Esophagus muscularis mucosa (tissue), 4 donors: Measurements from ENCODE around the gene MRPL17. TPM values are rescaled to one million over a fixed set of nuclear protein-coding genes. Genes with fewer than 3 reads are reported as not detected.

Experiments
- DNase-seq: peaks from one replicate; pipeline ENCODE4 v3.0.0-alpha.2; 2017; ENCODE audit errors: extremely low spot score
- H3K27ac ChIP-seq, 4 donors: fragments of 200-600 bp; sonication (generic); replicated peaks in 1 of 4; 1 replicate in 3 of 4; 2 replicates in 1 of 4; pipeline ENCODE4 v1.5.1; 2016 to 2019; ENCODE audit warnings: mild to moderate bottlenecking in 1 of 4
- H3K27me3 ChIP-seq, 4 donors: fragments of 200-600 bp; sonication (generic); one replicate each; pipeline versions ENCODE4 v1.5.1 to v1.6.0; 2016 to 2019
- H3K36me3 ChIP-seq, 4 donors: fragments of 200-600 bp; sonication (generic); one replicate each; pipeline ENCODE4 v1.5.1; 2016 to 2019
- H3K4me1 ChIP-seq, 4 donors: fragments of 200-600 bp; sonication (generic); one replicate each; pipeline ENCODE4 v1.5.1; 2016 to 2019
- H3K4me3 ChIP-seq, 4 donors: fragments of 200-600 bp; sonication (generic); 1 replicate in 2 of 4; 2 replicates in 2 of 4; pipeline ENCODE4 v1.5.1; 2016 to 2019; ENCODE audit warnings: mild to moderate bottlenecking in 4 of 4, moderate library complexity in 1 of 4
- H3K9me3 ChIP-seq, 4 donors: fragments of 200-600 bp; sonication (generic); 1 replicate in 3 of 4; 2 replicates in 1 of 4; pipeline ENCODE4 v1.5.1; 2016 to 2019
- CTCF ChIP-seq, 3 experiments: fragments of 200-600 bp in 2 of 3; fragments of 450-650 bp in 1 of 3; sonication (generic) in 2 of 3; IDR thresholded peaks; one replicate each; pipeline ENCODE4 v1.5.1; 2017 to 2019; ENCODE audit warnings: antibody characterized with exemption in 3 of 3, mild to moderate bottlenecking in 2 of 3, moderate library complexity in 1 of 3
- EP300 ChIP-seq: sonication (generic); formaldehyde crosslinking; IDR thresholded peaks from one replicate; pipeline ENCODE4 v1.6.1; 2017; ENCODE audit warnings: antibody characterized with exemption
- POLR2A ChIP-seq: fragments of 450-650 bp; IDR thresholded peaks from one replicate; pipeline ENCODE4 v1.6.1; 2017; ENCODE audit warnings: antibody characterized with exemption, moderate library complexity, mild to moderate bottlenecking, low read depth
- POLR2AphosphoS5 ChIP-seq, 2 donors: sonication (generic); formaldehyde crosslinking; IDR thresholded peaks; one replicate each; pipeline ENCODE4 v1.6.1; 2017; ENCODE audit warnings: antibody characterized with exemption in 2 of 2
- WGBS: methylation state at CpG from one replicate; pipeline ENCODE4 v1.1.5; 2018; 5-methylcytosine and 5-hydroxymethylcytosine counted together
- intact Hi-C: fragments of 100-400 bp; cut with DNase I; formaldehyde crosslinking; loops from one replicate; pipeline ENCODE4 v1.15.1; 2023
- total RNA-seq, 4 donors: library from RNA; depleted of rRNA; stranded (reverse); fragments of >200 nt; gene quantifications; one replicate each; pipeline versions ENCODE4 v1.1.0 to v1.2.1, GENCODE V29; 2016

MRPL17 gene
- total RNA-seq, 4 donors from 2014 or later, result 13.3 to 22.9 (median 19.4) TPM

DNA sequence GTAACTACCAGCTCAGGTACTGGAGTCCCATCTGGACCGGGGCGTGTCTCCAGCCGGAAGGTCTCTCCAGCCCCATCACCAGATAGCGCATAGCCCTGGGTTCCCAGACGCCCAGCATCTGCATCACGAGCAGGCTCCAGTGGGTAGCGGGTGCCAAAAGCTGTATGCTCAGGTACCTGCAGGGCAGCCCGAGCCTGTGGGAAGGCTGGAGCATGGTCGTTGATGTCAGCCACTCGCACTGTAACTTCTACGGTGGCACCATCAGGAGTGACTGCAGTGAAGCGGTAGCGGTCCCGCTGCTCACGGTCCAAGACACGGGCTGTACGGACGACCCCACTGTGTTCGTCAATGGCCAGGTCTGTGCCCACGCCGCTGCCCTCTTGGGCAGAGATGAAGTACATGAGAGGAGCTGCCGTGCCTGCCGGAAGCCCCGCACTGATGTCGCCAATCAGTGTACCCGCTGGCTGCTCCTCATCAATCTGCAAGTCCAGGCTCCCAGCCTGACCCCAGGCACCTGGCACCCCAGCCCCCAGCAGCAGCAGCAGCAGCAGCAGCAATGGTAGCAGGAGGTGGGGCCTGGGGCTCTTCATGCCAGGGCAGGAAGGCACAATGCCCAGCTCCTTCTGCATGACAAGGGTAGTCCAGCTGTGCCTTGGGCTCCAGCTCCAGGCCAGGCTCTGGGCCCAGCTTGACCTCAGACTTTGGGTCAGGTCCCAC, 42.0 kb downstream of the MRPL17 start:
- DNase-seq, result no peak
- 99% methylated on average over 16 of the region's 26 CpGs for WGBS
- Histone ChIP-seq H3K27ac (no peak overlapping the region), H3K4me3 (no peak overlapping the region), H3K36me3 (peaks cover 0 to 22% (median 18%) of the 10 kb centered on the region in 4 donors), H3K9me3 (no peaks in the 10 kb centered on the region), H3K4me1 (peaks cover 35 to 55% (median 43%) of the 10 kb centered on the region in 4 donors), H3K27me3 (no peaks in the 10 kb centered on the region)
- TF ChIP-seq CTCF (IDR thresholded peaks at IDR 0.05) (no peak), POLR2AphosphoS5 (IDR thresholded peaks at IDR 0.05) (no peak), POLR2A (no peak), EP300 (no peak)
- intact Hi-C loops, result no loop called here

DNA sequence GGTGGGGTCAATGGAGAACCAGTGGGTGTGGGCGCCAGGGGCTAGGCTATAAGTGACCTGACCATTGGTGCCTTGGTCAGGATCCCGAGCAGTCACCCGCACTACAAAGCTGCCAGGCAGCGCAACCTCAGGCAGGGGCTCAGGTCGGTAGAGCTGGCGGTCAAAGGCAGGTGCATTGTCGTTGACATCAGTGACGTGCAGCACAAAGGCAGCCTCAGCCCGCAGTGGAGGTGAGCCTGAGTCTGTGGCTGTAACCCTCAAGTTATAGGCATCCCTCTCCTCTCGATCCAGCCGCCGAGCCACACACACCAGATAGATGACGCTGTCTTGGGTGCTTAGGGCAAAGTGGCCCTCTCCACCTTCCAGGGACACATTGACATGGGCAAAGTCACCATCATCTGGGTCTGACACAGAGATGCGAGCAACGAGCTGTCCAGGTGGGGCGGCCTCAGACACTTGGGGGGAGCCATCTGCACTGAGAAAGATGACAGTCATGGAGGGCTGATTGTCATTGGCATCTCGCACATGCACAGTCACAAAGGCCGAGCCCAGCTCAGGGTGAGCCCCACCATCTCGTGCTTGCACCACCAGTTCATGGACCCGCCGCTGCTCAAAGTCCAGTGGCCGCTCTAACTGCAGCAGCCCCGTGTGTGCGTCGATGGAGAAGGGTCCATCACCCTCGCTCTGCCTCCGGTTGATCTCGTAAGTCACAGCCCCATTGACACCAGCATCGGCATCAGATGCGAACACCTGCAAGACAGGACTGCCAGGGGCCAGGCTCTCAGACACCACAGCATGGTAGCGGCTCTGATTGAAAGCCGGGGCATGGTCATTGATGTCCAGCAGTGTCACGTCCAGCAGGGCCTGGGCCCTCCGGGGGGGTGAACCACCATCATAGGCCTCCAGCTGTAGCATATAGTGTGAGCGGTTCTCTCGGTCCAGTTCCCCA, 42.8 kb downstream of the MRPL17 start:
- Histone ChIP-seq H3K9me3 (no peaks in the 10 kb centered on the region), H3K27ac (no peak overlapping the region), H3K36me3 (peaks cover 0 to 22% (median 18%) of the 10 kb centered on the region in 4 donors), H3K4me3 (no peak overlapping the region), H3K27me3 (no peaks in the 10 kb centered on the region), H3K4me1 (peaks cover 34 to 55% (median 45%) of the 10 kb centered on the region in 4 donors)
- TF ChIP-seq EP300, result no peak
- TF ChIP-seq POLR2A, result no peak
- TF ChIP-seq CTCF (IDR thresholded peaks at IDR 0.05), result no peak
- no peak for TF ChIP-seq POLR2AphosphoS5 (IDR thresholded peaks at IDR 0.05)
- WGBS, result 92% methylated on average over 10 of the region's 36 CpGs
- intact Hi-C loops, result no loop called here
- DNase-seq, result no peak

DNA sequence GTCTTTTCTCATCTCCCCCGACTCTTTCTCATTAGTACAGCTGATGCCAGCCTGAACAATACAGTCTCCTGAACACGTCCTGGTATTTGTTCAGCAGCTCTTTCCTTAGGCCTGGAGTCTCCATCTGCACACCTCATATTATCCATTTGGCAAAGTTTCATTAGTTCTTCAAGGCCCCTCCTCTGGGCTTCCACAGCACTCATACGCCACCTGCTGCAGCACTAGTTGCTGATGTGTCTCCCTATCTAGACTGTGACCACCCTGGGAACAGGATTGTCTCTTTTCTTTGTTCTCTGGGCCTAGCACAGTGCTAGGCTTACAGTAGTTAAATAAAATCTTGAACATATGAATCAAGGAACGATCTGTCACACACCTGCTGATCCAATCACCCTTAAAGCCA, 44.7 kb downstream of the MRPL17 start:
- no peak for TF ChIP-seq EP300
- peak in 1 of 3 experiments; percentile 5 for TF ChIP-seq CTCF (IDR thresholded peaks at IDR 0.05)
- TF ChIP-seq POLR2A, result no peak
- TF ChIP-seq POLR2AphosphoS5 (IDR thresholded peaks at IDR 0.05), result no peak
- Histone ChIP-seq H3K27ac (peak overlapping the region in 3 of 4 donors; percentile 50 to 78 (median 54)), H3K4me3 (no peak overlapping the region), H3K36me3 (peaks cover 0 to 26% (median 17%) of the 10 kb centered on the region in 4 donors), H3K9me3 (no peaks in the 10 kb centered on the region), H3K27me3 (no peaks in the 10 kb centered on the region), H3K4me1 (peaks cover 48 to 71% (median 59%) of the 10 kb centered on the region in 4 donors)
- DNase-seq, result no peak
- intact Hi-C loops, result no loop called here
- WGBS, result 48% methylated on average over 4 of the region's 4 CpGs

- Histone ChIP-seq H3K27me3 (no peaks in the 10 kb centered on the region), H3K9me3 (no peaks in the 10 kb centered on the region), H3K4me1 (peaks cover 48 to 74% (median 60%) of the 10 kb centered on the region in 4 donors), H3K4me3 (no peak overlapping the region), H3K36me3 (peaks cover 0 to 31% (median 23%) of the 10 kb centered on the region in 4 donors), H3K27ac (peak overlapping the region in 3 of 4 donors; percentile 50 to 78 (median 54))
- WGBS, result 15% methylated on average over 3 of the region's 3 CpGs
- no peak for DNase-seq
- intact Hi-C loops, result no loop called here
- TF ChIP-seq POLR2A (no peak), POLR2AphosphoS5 (IDR thresholded peaks at IDR 0.05) (peak in 1 of 2 donors; percentile 37), CTCF (IDR thresholded peaks at IDR 0.05) (no peak), EP300 (no peak)
Observed at GRCh38 chr11:6637871-6638270, 45.3 kb downstream of the MRPL17 start.
